ENCODE results near the gene RARG.
A peak's percentile ranks its signal among the peaks of the same experiment; 100 is the strongest.
"Not testable (repeated sequence)": the region's sequence is repeated elsewhere in the genome, so short reads cannot be mapped to it uniquely, and the experiment has no call there.

RARG gene

GRCh38 chr12:53187145-53187899 lies 44.7 kb downstream of the RARG start:
- DNase-seq: no peak

DNA sequence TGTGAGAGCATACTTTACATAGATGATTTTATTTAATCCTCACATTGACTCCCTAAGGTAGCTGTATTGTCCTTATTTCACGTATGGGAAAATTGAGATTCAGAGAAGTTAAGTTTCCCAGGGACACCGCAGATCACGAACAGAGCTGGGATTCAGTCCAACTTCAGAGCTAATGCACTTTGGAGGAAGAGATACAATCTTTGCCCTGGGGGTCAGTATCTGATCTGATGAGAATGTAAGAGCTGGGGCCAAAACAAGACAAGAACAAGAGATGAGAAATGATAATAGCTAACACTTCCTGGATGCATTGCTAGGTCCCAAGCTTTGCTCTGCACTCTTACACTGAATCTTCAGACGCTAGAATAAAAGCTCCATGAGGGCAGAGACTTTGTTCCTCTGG lies 45.3 kb downstream of the RARG start:
- DNase-seq: no peak

- DNase-seq: no peak
These were observed 46.3 kb downstream of the RARG start for GRCh38 chr12:53185582-53186153.

DNA sequence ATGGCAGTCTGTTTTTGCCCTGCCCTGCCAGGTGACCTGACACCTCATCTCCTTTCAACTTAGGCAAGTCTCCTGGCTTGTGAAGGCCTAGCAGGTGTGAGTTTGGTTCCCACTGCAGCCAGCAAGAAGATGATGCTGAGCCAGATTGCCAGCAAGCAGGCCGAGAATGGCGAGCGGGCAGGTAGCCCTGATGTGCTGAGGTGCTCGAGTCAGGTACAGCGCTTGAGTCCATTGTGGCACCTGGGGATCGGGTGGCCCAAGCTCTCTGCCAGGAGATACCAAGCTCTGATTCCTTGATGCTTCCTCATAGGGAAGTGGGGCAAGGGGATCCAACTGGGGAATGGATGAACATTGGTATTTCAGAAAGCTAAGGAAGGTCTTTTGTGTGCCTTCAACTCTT lies 47.2 kb downstream of the RARG start:
- DNase-seq: no peak

- no peak for DNase-seq
These were observed 49.1 kb downstream of the RARG start for GRCh38 chr12:53182903-53183302.

- no peak for DNase-seq
These were observed 50.1 kb downstream of the RARG start for GRCh38 chr12:53181935-53182334.

GRCh38 chr12:53180931-53181645 lies 50.9 kb downstream of the RARG start:
- peak; percentile 87 for DNase-seq

GRCh38 chr12:53180220-53180930 lies 51.6 kb downstream of the RARG start, which contains the start of the genes CSAD and ZNF740:
Gene CSAD, minus strand, starts transcription at chr12:53180925. Its CDS starts 7,455 bp downstream, at chr12:53173470.
Gene ZNF740, plus strand, starts transcription at chr12:53180722. Its CDS starts 1,262 bp downstream, at chr12:53181984.
- DNase-seq: peak; percentile 100

- no peak for DNase-seq
These were observed 52.3 kb downstream of the RARG start for GRCh38 chr12:53179687-53180219.

DNA sequence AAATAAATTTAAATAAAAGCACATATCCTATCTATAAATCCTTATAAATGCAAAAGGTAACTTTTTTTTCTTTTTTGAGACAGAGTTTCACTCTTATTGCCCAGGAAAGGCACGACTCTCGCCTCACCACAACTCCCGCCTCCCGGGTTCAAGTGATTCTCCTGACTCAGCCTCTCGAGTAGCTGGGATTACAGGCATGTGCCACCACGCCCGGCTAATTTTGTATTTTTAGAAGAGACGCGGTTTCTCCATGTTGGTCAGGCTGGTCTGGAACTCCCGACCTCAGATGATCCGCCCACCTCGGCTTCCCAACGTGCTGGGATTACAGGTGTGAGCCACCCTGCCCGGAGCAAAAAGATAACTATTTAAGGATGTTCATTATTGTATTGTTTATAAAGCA lies 53.2 kb downstream of the RARG start:
- not testable (repeated sequence) for DNase-seq

DNA sequence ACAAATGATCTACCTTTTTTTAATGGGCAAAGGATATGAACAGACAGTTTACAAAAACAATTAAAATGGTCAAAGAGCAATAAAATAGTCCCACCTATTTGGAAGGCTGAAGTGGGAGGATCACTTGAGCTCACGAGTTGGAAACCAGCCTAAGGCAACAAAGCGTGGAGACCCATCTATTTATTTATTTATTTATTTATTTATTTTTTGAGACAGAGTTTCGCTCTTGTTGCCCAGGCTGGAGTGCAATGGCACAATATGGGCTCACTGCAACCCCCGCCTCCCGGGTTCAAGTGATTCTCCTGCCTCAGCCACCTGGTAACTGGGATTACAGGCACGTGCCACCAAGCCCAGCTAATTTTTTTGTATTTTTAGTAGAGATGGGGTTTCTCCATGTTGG lies 54.6 kb downstream of the RARG start:
- not testable (repeated sequence) for DNase-seq

DNA sequence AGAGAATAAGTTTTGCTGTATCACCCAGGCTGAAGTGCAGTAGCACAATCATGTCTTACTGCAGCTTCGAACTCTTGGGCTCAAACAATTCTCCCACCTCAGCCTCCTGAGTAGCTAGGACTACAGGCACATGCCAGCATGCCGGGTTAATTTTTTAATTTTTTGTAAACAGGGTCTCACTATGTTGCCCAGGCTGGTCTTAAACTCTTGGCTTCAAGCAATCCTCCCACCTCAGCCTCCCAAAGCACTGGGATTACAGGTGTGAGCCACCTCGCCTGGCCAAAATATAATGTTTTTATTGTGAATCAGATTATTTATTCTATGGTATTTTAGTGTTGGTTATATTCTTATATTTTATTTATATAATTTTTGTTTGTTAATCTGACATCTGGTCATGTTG lies 55.3 kb downstream of the RARG start:
- no peak for DNase-seq

GRCh38 chr12:53174881-53175491 lies 57.0 kb downstream of the RARG start:
- DNase-seq: peak; percentile 64

DNA sequence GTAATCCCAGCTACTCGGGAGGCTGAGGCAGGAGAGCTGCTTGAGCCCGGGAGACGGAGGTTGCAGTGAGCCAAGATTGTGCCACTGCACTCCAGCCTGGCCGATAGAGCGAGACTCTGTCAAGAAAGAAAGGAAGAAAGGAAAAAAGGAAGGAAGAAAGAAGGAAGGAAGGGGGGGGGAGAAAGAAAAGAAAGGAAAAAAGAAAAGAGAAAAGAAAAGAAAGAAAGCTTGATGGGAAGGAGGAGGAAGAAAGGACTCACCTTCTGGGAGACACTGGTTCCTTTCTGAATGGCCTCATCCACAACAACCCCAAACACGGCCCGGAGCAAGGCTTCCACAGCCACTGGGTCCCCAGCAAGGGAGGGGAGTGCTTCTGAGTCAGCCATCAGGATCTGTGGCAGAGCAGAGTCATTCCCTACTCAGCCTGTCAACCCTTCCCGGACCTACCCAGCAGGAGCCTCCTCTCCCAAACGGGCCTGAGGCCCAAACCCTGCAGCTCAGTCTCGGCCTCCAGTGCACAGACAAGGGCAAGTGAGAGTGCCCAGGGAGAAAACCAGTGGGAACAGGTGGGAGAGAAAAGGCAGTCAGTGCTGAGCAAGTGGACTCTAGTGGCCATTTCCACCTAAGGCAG lies 58.8 kb downstream of the RARG start:
- peak; percentile 37 for DNase-seq

GRCh38 chr12:53172352-53172751 lies 59.7 kb downstream of the RARG start:
- DNase-seq: no peak

DNA sequence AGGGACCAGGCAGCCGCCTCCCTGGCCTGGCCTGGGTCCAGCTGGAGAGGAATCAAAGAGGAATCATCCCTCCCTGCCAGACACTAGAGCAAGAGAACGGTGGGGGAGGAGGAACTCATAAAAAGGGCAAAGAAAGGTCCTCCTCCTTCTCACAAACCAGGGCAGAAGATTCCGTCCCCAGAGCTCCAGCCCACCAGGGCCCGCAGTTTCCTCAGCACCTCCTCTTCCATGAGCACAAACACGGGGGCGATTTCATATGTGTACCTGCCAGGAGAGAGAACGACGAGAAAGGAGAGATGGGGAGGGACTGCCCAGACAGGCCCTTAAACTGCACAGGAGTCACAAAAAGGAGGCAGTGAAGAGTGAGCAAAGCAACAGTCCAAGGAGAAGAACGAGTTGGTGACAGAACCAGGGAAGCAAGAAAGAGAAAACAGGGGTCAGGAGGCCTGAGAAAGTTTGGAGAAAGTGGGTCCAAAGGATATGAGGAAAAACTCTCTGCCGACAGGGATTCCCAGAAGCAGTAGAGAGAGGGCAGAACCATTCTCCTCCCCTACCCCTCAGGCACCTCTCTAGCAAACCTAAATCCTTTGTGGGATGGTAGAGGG lies 60.2 kb downstream of the RARG start:
- no peak for DNase-seq

DNA sequence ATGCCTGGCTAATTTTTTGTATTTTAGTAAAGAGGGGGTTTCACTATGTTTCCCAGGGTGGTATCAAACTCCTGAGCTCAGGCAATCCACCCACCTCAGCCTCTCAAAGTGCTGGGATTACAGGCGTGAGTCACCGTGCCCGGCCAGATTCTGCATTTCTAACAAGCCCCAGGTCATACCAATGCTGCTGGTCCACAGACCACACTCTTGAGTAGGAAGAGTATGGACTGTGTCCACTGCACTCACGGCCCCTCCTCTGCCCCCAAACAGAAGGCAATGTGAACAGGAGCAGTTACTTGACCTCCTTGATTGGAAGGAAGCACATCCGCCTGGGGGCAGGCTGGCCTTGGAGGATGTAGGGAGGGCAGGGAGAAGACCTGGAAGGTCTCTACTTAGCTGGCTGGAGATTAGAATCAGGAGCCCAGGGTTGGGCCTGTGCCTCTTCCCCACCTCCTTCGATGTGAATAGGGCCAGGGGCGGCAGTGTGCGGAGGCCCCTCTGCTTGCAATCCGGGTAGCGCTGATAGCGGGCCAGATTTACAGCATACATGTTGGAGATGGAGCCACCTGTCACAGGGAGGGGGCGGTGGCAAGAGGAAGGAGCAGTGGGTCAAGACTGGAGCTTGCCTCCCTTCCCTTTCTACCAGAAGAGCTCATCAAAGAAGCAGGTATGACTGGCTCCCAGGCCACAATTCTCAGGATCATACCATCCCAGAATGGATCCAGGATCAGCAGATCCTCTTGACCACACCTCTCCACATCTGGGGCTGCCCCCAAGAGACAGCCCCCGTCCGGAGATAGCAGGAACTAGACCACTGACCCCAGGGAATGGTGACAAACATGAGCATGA lies 60.9 kb downstream of the RARG start:
- no peak for DNase-seq

DNA sequence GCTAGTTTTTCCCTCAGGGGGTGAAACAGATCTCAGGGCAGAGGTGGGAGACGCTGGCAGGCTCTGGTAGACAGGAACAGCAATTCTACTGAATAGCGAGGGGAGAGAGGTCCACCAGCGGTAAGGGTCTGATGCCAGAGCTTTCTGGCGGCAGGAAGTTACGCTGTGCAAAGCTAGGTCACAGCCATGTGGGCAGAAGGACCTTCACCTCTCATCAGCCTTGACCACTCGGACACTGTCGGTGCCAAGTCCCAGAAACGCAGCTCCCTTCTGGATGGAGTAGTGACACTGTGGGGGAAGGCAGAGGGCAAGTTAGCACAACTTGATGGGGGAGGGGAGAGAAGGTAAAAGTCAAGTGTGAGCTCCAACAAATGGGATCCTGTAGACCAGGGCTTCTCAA lies 61.8 kb downstream of the RARG start:
- no peak for DNase-seq

GRCh38 chr12:53169644-53170043 lies 62.4 kb downstream of the RARG start:
- no peak for DNase-seq

GRCh38 chr12:53166837-53167236 lies 65.2 kb downstream of the RARG start:
- DNase-seq: no peak

- DNase-seq: not testable (repeated sequence)
These were observed 69.0 kb downstream of the RARG start for GRCh38 chr12:53163008-53163407.
